ENCODE results near the gene COL5A3. TPM values are rescaled to one million over a fixed set of nuclear protein-coding genes. Genes with fewer than 3 reads are reported as not detected.

COL5A3 gene
- total RNA-seq, 2 experiments from 2014 or later: 4.4 to 5.2 TPM

DNA sequence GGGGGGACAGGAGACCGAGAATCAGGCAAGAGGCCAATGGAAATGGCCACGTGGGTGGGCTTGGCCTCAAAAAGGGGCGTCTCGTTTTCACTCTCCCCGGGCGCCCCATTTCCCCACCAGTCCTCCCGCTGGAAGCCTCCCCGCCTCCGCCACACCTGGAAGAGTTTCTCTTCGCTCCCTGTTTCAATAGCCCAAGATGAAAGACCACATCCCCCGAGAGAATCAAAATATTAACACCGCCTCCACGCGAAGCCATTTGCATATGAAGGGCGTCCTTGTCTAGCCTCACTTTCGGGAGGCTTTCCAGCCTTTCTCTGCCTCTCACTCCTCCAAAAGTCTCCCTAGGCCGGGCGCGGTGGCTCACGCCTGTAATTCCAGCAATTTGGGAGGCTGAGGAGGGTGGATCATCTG lies 73.3 kb downstream of the COL5A3 start:
- Histone ChIP-seq H3K4me1 (ENCODE audit: insufficient read depth, low read length) (peaks cover 28% of the 10 kb centered on the region), H3K36me3 (ENCODE audit: insufficient read depth, low read length) (no peaks in the 10 kb centered on the region), H3K9me3 (ENCODE audit: control insufficient read depth in 1 of 2, insufficient read depth in 1 of 2, low read length in 2 of 2) (peaks cover 8% of the 10 kb centered on the region in 2 experiments), H3K27me3 (ENCODE audit: control insufficient read depth in 1 of 2, insufficient read depth in 2 of 2, low read length in 2 of 2) (peaks cover 40 to 56% of the 10 kb centered on the region in 2 experiments), H3K4me3 (ENCODE audit: low read length) (no peak overlapping the region), H3K27ac (ENCODE audit: low read depth in 1 of 2, low read length in 2 of 2) (no peak overlapping the region)
- ATAC-seq (ENCODE audit: poor library complexity) (no peak), DNase-seq (no peak)
- POLR2A ChIA-PET: interaction anchor here (0.6 kb wide), 1 partner anchor 95 kb away, joined by 3 read pairs; no protein-coding TSS in a partner anchor
- Mint-ChIP-seq H3K4me3 (peak overlapping the region; percentile 74), H3K27ac (no peak overlapping the region), H3K36me3 (ENCODE audit: low read depth) (no peaks in the 10 kb centered on the region), H3K9me3 (peaks cover 2% of the 10 kb centered on the region), H3K4me1 (ENCODE audit: low read depth) (peaks cover 28% of the 10 kb centered on the region), H3K27me3 (peaks cover 77% of the 10 kb centered on the region)
- intact Hi-C loops (cut with DNase I, micrococcal nuclease): no loop called here
- CTCF ChIA-PET: interaction anchor here (0.7 kb wide), 1 partner anchor 79 kb away, joined by 6 read pairs; no protein-coding TSS in a partner anchor
- TF ChIP-seq, protein P1, sequence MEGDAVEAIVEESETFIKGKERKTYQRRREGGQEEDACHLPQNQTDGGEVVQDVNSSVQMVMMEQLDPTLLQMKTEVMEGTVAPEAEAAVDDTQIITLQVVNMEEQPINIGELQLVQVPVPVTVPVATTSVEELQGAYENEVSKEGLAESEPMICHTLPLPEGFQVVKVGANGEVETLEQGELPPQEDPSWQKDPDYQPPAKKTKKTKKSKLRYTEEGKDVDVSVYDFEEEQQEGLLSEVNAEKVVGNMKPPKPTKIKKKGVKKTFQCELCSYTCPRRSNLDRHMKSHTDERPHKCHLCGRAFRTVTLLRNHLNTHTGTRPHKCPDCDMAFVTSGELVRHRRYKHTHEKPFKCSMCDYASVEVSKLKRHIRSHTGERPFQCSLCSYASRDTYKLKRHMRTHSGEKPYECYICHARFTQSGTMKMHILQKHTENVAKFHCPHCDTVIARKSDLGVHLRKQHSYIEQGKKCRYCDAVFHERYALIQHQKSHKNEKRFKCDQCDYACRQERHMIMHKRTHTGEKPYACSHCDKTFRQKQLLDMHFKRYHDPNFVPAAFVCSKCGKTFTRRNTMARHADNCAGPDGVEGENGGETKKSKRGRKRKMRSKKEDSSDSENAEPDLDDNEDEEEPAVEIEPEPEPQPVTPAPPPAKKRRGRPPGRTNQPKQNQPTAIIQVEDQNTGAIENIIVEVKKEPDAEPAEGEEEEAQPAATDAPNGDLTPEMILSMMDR (IDR thresholded peaks at IDR 0.05): no peak

- Histone ChIP-seq H3K36me3 (ENCODE audit: insufficient read depth, low read length) (no peaks in the 10 kb centered on the region), H3K9me3 (ENCODE audit: control insufficient read depth in 1 of 2, insufficient read depth in 1 of 2, low read length in 2 of 2) (peaks cover 3 to 8% of the 10 kb centered on the region in 2 experiments), H3K27me3 (ENCODE audit: control insufficient read depth in 1 of 2, insufficient read depth in 2 of 2, low read length in 2 of 2) (peaks cover 41 to 56% of the 10 kb centered on the region in 2 experiments), H3K4me1 (ENCODE audit: insufficient read depth, low read length) (peaks cover 28% of the 10 kb centered on the region), H3K4me3 (ENCODE audit: low read length) (no peak within 1 kb of the TSS), H3K27ac (ENCODE audit: low read depth in 1 of 2, low read length in 2 of 2) (no peak within 1 kb of the TSS)
- intact Hi-C loops (cut with DNase I, micrococcal nuclease): no loop called here
- ChIA-PET CTCF (interaction anchor here (0.6 kb wide), 1 partner anchor 322 kb away, joined by 3 read pairs; no protein-coding TSS in a partner anchor), POLR2A (no interaction called here)
- no peak within 1 kb of the TSS for H3K27ac Mint-ChIP-seq
- TF ChIP-seq, protein P1 (IDR thresholded peaks at IDR 0.05): no peak
- peaks cover 2% of the 10 kb centered on the region for H3K9me3 Mint-ChIP-seq
- peak within 1 kb of the TSS; percentile 76 for H3K4me3 Mint-ChIP-seq
- peaks cover 28% of the 10 kb centered on the region for H3K4me1 Mint-ChIP-seq (ENCODE audit: low read depth)
- H3K36me3 Mint-ChIP-seq (ENCODE audit: low read depth): no peaks in the 10 kb centered on the region
- ATAC-seq (ENCODE audit: poor library complexity) (no peak), DNase-seq (peak in 4 of 14 experiments; percentile 16 to 56 (median 47))
- H3K27me3 Mint-ChIP-seq: peaks cover 76% of the 10 kb centered on the region
These were observed 73.8 kb downstream of the COL5A3 start, which contains the start of gene OLFM2 for GRCh38 chr19:9936326-9937000. Gene OLFM2 (minus strand): TSS chr19:9936515. CDS start chr19:9936366, 149 bp downstream.

DNA sequence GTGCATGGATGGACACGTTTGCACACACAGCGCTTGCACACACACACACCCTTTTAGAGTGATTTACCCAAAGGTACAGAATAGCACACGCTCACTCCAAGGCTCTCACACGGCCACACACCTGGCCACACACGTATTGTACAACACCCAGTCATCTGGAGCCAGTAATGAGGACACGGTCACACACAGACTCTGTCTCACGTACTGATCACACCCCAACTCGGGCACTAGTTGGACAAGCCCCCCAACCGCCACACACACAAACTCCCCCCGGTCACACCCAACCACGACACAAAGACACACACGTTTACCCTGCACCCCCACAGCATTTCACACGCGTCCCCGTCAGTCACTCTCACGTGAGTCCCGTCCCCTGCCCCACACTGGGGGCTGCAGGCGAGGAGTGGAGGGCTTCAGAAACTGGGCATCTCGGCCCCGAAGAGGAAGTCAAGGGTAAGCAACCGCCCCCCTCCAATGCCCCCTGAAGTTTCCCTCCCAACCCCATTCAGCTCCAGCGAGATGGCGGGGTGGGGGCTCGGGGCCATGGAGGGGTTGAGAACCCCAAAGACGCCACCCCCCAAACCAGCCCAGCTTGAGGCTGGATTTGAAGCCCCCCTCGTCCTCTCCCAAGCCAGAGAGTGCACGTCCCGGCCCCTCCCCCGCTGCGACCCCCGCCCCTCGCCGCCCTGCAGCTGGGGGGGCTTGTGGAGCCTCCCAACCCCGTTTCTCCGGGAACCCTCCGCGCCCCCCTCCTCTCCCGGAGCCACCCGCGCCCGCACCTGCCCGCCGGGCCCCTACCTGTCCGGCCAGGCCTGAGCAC lies 74.6 kb downstream of the COL5A3 start:
- H3K4me3 Mint-ChIP-seq: peak overlapping the region; percentile 76
- no peaks in the 10 kb centered on the region for H3K36me3 Mint-ChIP-seq (ENCODE audit: low read depth)
- intact Hi-C loops (cut with DNase I, micrococcal nuclease): loop anchor here in 1 of 2 experiments (2.0 kb wide), 2 partner anchors 177 to 315 kb away; no protein-coding TSS in a partner anchor
- H3K27ac Mint-ChIP-seq: no peak overlapping the region
- no peak overlapping the region for H3K27ac ChIP-seq (ENCODE audit: low read depth in 1 of 2, low read length in 2 of 2)
- DNase-seq: peak in 2 of 14 experiments; percentile 31 to 36
- H3K27me3 Mint-ChIP-seq: peaks cover 73% of the 10 kb centered on the region
- H3K9me3 ChIP-seq (ENCODE audit: control insufficient read depth in 1 of 2, insufficient read depth in 1 of 2, low read length in 2 of 2): peaks cover 0 to 8% of the 10 kb centered on the region in 2 experiments
- H3K4me1 ChIP-seq (ENCODE audit: insufficient read depth, low read length): peaks cover 32% of the 10 kb centered on the region
- POLR2A ChIA-PET: no interaction called here
- peaks cover under 1% of the 10 kb centered on the region for H3K9me3 Mint-ChIP-seq
- TF ChIP-seq, protein P1 (IDR thresholded peaks at IDR 0.05): no peak
- CTCF ChIA-PET: interaction anchor here (0.6 kb wide), 1 partner anchor 323 kb away, joined by 3 read pairs; no protein-coding TSS in a partner anchor
- H3K27me3 ChIP-seq (ENCODE audit: control insufficient read depth in 1 of 2, insufficient read depth in 2 of 2, low read length in 2 of 2): peaks cover 39 to 56% of the 10 kb centered on the region in 2 experiments
- peaks cover 31% of the 10 kb centered on the region for H3K4me1 Mint-ChIP-seq (ENCODE audit: low read depth)
- H3K4me3 ChIP-seq (ENCODE audit: low read length): no peak overlapping the region
- H3K36me3 ChIP-seq (ENCODE audit: insufficient read depth, low read length): no peaks in the 10 kb centered on the region
- no peak for ATAC-seq (ENCODE audit: poor library complexity)

All from CD4-positive, alpha-beta T cell (primary cell).